Endothelial cell of umbilical vein (primary cell): ENCODE measurements around the gene SETBP1. TPM values are rescaled to one million over a fixed set of nuclear protein-coding genes. Genes with fewer than 3 reads are reported as not detected.

Experiments
- BruUV-seq: library from RNA; stranded (reverse); fragments of 400-500 nt; replicated peaks from 2 replicates; lab custom pipeline; 2021; lab: Mats Ljungman, UMichigan
- CTCF ChIA-PET: fragments of 300-600, 350-600 bp; sonication (Branson Sonifier 250); formaldehyde crosslinking; loops from one replicate; lab custom pipeline; 2021; ENCODE audit warnings: antibody characterized with exemption, inconsistent platforms; lab: Charles Lee
- POLR2A ChIA-PET: fragments of 300-600, 350-600 bp; sonication (Branson Sonifier 250); formaldehyde crosslinking; loops from one replicate; lab custom pipeline; 2021; ENCODE audit warnings: antibody characterized with exemption, inconsistent platforms; lab: Charles Lee
- DNase-seq: peaks from one replicate; pipeline ENCODE4 v3.0.0-alpha.2; 2011; ENCODE audit warnings: low read depth, low spot score
- FAIRE-seq: peaks from 2 replicates; lab custom pipeline; 2011; peaks lifted over from hg19 to GRCh38; lab: Jason Lieb, UNC
- H2AFZ ChIP-seq: 2 replicates; pipeline ENCODE4 v1.6.0; 2012; ENCODE audit warnings: low read depth, low read length, control low read depth, inconsistent platforms
- H3K27ac ChIP-seq: 2 replicates; pipeline ENCODE4 v1.5.1; 2011; ENCODE audit warnings: low read depth, mild to moderate bottlenecking, control low read depth, low read length, moderate library complexity; ENCODE audit not compliant: insufficient read depth
- H3K27me3 ChIP-seq, 2 experiments: 2 replicates each; pipeline versions ENCODE4 v1.6.0 to v1.6.1; 2011; ENCODE audit warnings: low read length in 2 of 2, mixed read lengths in 1 of 2; ENCODE audit not compliant: control insufficient read depth in 2 of 2, insufficient read depth in 2 of 2
- H3K36me3 ChIP-seq, 2 experiments: 2 replicates in 1 of 2; 3 replicates in 1 of 2; pipeline ENCODE4 v1.5.1; 2011; ENCODE audit warnings: low read length in 2 of 2, mild to moderate bottlenecking in 1 of 2, moderate library complexity in 1 of 2; ENCODE audit not compliant: control insufficient read depth in 2 of 2, insufficient read depth in 2 of 2; ENCODE audit errors: extremely low read depth in 1 of 2
- H3K4me1 ChIP-seq: 3 replicates; pipeline ENCODE4 v1.5.1; 2011; ENCODE audit warnings: mild to moderate bottlenecking, low read length; ENCODE audit not compliant: control insufficient read depth, insufficient read depth; ENCODE audit errors: extremely low read depth
- H3K4me2 ChIP-seq: 2 replicates; pipeline ENCODE4 v1.6.1; 2011; ENCODE audit warnings: low read length, control low read depth, mixed read lengths; ENCODE audit not compliant: insufficient read depth
- H3K4me3 ChIP-seq, 3 experiments: fragments of 200-600 bp in 1 of 3; sonication (generic), shearing (Covaris generic) in 1 of 3; replicated peaks in 1 of 3; 2 replicates each; pipeline ENCODE4 v1.5.1; 2011 to 2016; ENCODE audit warnings: control low read depth in 3 of 3, low read length in 3 of 3, mild to moderate bottlenecking in 2 of 3, inconsistent platforms in 1 of 3, low read depth in 1 of 3, moderate library complexity in 1 of 3; ENCODE audit not compliant: insufficient read depth in 1 of 3
- H3K79me2 ChIP-seq: 2 replicates; pipeline ENCODE4 v1.6.0; 2012; ENCODE audit warnings: low read length, inconsistent platforms; ENCODE audit not compliant: control insufficient read depth, insufficient read depth
- H3K9ac ChIP-seq: replicated peaks from 2 replicates; pipeline ENCODE3; 2011; ENCODE audit warnings: low read length, control low read depth; ENCODE audit not compliant: insufficient read depth; ENCODE audit errors: extremely low read depth
- H3K9me1 ChIP-seq: replicated peaks from 3 replicates; pipeline ENCODE4 v1.6.0; 2011; ENCODE audit warnings: mild to moderate bottlenecking, low read length; ENCODE audit not compliant: control insufficient read depth, insufficient read depth; ENCODE audit errors: extremely low read depth
- H3K9me3 ChIP-seq: replicated peaks from 2 replicates; pipeline ENCODE4 v1.5.1; 2012; ENCODE audit warnings: low read length, inconsistent platforms; ENCODE audit not compliant: control insufficient read depth, insufficient read depth
- H4K20me1 ChIP-seq: replicated peaks from 2 replicates; pipeline ENCODE3; 2011; ENCODE audit warnings: mild to moderate bottlenecking, low read length; ENCODE audit not compliant: control insufficient read depth, insufficient read depth; ENCODE audit errors: extremely low read depth
- EZH2 ChIP-seq: IDR thresholded peaks from 2 replicates; pipeline ENCODE4 v1.6.1; 2012; ENCODE audit warnings: borderline replicate concordance, low read depth, mild to moderate bottlenecking, moderate library complexity, low read length, inconsistent platforms; ENCODE audit not compliant: severe bottlenecking
- FOS ChIP-seq: IDR thresholded peaks from 2 replicates; pipeline ENCODE4 v1.6.1; 2011; ENCODE audit warnings: mild to moderate bottlenecking, low read length, moderate library complexity, borderline replicate concordance; ENCODE audit not compliant: insufficient read depth
- GATA2 ChIP-seq: IDR thresholded peaks from 2 replicates; pipeline ENCODE4 v1.7.0; 2011; ENCODE audit warnings: low read depth, mild to moderate bottlenecking, moderate library complexity, mixed read lengths, low read length; ENCODE audit not compliant: insufficient read length, insufficient read depth
- JUN ChIP-seq: IDR thresholded peaks from 2 replicates; pipeline ENCODE4 v1.6.1; 2011; ENCODE audit warnings: borderline replicate concordance, low read depth; ENCODE audit not compliant: insufficient read length, insufficient read depth
- MYC ChIP-seq: IDR thresholded peaks from one replicate; pipeline ENCODE4 v1.6.1; 2011; ENCODE audit warnings: mild to moderate bottlenecking, low read depth, low read length
- POLR2A ChIP-seq: IDR thresholded peaks from 2 replicates; pipeline ENCODE4 v1.6.1; 2012; ENCODE audit warnings: low read depth, mild to moderate bottlenecking, control low read depth, low read length
- POLR2AphosphoS5 ChIP-seq: IDR thresholded peaks from 2 replicates; pipeline ENCODE4 v1.6.1; 2012; ENCODE audit warnings: low read depth, mild to moderate bottlenecking, control low read depth, low read length, moderate library complexity; ENCODE audit not compliant: insufficient read depth
- dilution Hi-C: fragments of 300-500 bp; cut with MboI; formaldehyde crosslinking; loops from one replicate; pipeline ENCODE4 v1.15.0; 2019; ENCODE audit warnings: low sequenced_read_pairs; ENCODE audit not compliant: extremely low pct_ligation_motif_present
- intact Hi-C: fragments of 100-400 bp; cut with micrococcal nuclease; formaldehyde crosslinking; loops from one replicate; pipeline ENCODE4 v1.10.0; 2022
- polyA plus RNA-seq, 4 experiments: library from polyadenylated mRNA; depleted of rRNA in 3 of 4; stranded (reverse) in 3 of 4; unstranded in 1 of 4; fragments of >200 nt; gene quantifications; 2 replicates each; pipeline versions ENCODE4 v1.2.1 to v1.2.3, GENCODE V29; 2011 to 2012; ENCODE audit warnings: missing spikeins in 1 of 4
- total RNA-seq: library from RNA; stranded (reverse); gene quantifications from 2 replicates; pipeline ENCODE4 v1.2.3, GENCODE V29; 2021
- TF ChIP-seq, protein P1 (sequence below), 2 donors: IDR thresholded peaks; 1 replicate in 1 of 2; 2 replicates in 1 of 2; pipeline ENCODE4 v1.5.1; 2011; ENCODE audit warnings: low read length in 2 of 2, mild to moderate bottlenecking in 2 of 2, moderate library complexity in 2 of 2, control low read depth in 1 of 2, inconsistent platforms in 1 of 2, low read depth in 1 of 2; ENCODE audit not compliant: insufficient read depth in 1 of 2; ENCODE audit errors: extremely low read depth in 1 of 2
- TF ChIP-seq, protein P2 (sequence below): IDR thresholded peaks from 2 replicates; pipeline ENCODE4 v1.6.1; 2011; ENCODE audit not compliant: insufficient read depth, insufficient read length

SETBP1 gene
- total and polyA plus RNA-seq, 2 donors (not counting 3 experiments of a cell fraction or from before 2014, with no cell fraction given): 0.76 to 3.1 TPM

DNA sequence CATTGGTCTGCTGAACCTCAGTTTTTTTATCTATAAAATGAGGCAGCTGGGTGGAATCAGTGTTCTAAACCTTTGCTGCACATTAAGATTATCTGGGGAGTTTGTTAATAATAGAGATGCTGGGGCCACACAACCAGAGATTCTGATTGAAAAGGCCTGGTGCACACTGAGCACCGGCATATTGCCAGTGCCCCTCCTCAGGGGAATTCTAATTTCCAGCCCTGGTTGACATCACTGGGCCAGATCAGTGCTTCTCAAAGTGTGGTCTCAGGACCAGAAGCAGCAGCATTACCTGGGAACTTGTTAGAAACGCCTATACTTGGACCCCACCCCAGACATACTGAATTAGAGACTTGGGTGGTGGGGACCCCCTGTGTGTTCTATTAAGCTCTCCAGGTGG, 112.5 kb downstream of the SETBP1 start:
- intact Hi-C loops: no loop called here
- H3K4me3 ChIP-seq: no peak overlapping the region
- no peaks in the 10 kb centered on the region for H3K79me2 ChIP-seq
- H3K36me3 ChIP-seq: no peaks in the 10 kb centered on the region
- H2AFZ ChIP-seq: no peak overlapping the region
- H3K9me1 ChIP-seq: no peaks in the 10 kb centered on the region
- CTCF ChIA-PET: no interaction called here
- no peaks in the 10 kb centered on the region for H3K9me3 ChIP-seq
- H3K27ac ChIP-seq: no peak overlapping the region
- POLR2A ChIA-PET: no interaction called here
- no peak overlapping the region for H3K4me2 ChIP-seq
- TF ChIP-seq POLR2A: no peak
- TF ChIP-seq MYC: no peak
- TF ChIP-seq, protein P1, sequence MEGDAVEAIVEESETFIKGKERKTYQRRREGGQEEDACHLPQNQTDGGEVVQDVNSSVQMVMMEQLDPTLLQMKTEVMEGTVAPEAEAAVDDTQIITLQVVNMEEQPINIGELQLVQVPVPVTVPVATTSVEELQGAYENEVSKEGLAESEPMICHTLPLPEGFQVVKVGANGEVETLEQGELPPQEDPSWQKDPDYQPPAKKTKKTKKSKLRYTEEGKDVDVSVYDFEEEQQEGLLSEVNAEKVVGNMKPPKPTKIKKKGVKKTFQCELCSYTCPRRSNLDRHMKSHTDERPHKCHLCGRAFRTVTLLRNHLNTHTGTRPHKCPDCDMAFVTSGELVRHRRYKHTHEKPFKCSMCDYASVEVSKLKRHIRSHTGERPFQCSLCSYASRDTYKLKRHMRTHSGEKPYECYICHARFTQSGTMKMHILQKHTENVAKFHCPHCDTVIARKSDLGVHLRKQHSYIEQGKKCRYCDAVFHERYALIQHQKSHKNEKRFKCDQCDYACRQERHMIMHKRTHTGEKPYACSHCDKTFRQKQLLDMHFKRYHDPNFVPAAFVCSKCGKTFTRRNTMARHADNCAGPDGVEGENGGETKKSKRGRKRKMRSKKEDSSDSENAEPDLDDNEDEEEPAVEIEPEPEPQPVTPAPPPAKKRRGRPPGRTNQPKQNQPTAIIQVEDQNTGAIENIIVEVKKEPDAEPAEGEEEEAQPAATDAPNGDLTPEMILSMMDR (IDR thresholded peaks at IDR 0.05; ENCODE audit: extremely low read depth in 1 of 2, insufficient read depth in 1 of 2, low read depth in 1 of 2, low read length in 2 of 2): no peak
- TF ChIP-seq, protein P2, sequence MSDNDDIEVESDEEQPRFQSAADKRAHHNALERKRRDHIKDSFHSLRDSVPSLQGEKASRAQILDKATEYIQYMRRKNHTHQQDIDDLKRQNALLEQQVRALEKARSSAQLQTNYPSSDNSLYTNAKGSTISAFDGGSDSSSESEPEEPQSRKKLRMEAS: no peak
- TF ChIP-seq POLR2AphosphoS5: no peak
- TF ChIP-seq EZH2: no peak
- TF ChIP-seq FOS: no peak
- no peak for TF ChIP-seq GATA2
- TF ChIP-seq JUN: no peak
- no peak overlapping the region for H3K9ac ChIP-seq
- DNase-seq (no peak), FAIRE-seq (no peak)
- no peaks in the 10 kb centered on the region for H3K27me3 ChIP-seq
- no peaks in the 10 kb centered on the region for H3K4me1 ChIP-seq
- dilution Hi-C loops: no loop called here
- no peaks in the 10 kb centered on the region for H4K20me1 ChIP-seq
- BruUV-seq: no TSS peak
